ENCODE data around the gene ZBTB33.

ZBTB33 gene

GRCh38 chrX:120228187-120228908, 22.3 kb upstream of the ZBTB33 start:
- TF ChIP-seq CTCF (IDR thresholded peaks at IDR 0.05): no peak

- no peak for TF ChIP-seq CTCF (IDR thresholded peaks at IDR 0.05)
Measured at GRCh38 chrX:120235284-120235683, 15.3 kb upstream of the ZBTB33 start.

- TF ChIP-seq CTCF (IDR thresholded peaks at IDR 0.05): no peak
Measured at GRCh38 chrX:120236687-120237479, 13.7 kb upstream of the ZBTB33 start.

DNA sequence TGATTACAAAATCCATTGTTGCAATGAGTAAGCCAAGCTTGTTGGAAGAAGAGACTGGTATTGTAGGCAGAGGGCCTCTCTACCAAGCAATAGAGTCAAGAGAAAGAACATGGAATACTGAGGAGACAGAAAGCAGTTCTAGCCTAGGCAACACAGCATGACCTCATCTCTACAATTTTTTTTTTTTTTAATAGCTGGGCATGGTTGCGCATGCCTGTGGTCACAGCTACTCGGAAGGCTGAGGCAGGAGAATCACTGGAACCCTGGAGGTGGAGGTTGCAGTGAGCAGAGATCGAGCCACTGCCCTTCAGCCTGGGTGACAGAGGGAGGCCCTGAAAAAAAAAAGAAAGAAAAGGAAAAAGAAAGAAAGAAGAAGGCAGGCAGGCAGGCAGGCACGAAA, 11.7 kb upstream of the ZBTB33 start:
- no peak for TF ChIP-seq CTCF (IDR thresholded peaks at IDR 0.05)

DNA sequence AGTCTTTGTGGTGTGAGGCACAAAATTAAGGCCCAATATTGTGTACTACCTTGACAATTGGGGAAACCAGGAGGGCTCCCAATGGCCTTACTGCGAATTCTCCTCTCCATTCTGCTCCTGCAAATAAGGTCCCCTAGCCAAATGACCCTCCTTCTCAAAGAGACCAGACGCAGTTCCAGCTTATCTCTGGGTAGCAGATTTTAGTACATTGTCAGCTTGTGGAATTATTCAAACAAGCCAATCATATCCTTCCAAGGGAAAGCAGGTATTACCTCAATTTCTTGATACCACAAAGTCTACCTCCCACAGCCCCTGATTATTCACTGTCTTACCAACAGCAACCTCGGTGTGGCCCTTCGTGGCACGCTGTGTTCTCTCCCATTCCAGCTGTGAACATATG, 7.8 kb upstream of the ZBTB33 start:
- TF ChIP-seq CTCF (IDR thresholded peaks at IDR 0.05): no peak

DNA sequence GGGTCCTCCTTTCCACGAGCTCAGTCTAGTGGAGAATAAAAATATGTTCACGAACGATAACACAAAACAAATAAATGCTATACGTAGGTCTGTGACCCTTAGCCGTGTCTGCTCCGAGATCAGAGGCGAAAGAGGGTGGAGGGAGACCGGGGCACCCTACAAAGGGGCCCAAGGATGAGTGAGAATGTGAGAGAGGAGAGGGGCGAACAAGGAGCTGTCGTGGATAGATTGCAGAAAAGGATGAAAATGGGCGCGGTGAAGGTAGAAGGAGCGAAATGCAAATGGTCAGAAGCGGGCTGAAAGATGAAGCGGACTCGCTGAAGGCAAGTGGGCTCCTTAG, 6.2 kb upstream of the ZBTB33 start:
- no peak for TF ChIP-seq CTCF (IDR thresholded peaks at IDR 0.05)

- no peak for TF ChIP-seq CTCF (IDR thresholded peaks at IDR 0.05)
Measured at GRCh38 chrX:120244735-120245498, 5.7 kb upstream of the ZBTB33 start.

Measured in LNCAP (cell line).